BLaER1 treated with 17β-estradiol and CSF1 and Interleukin-3, amounts not matched to agents 10 nM and 100 nM (cell line): Measurements from ENCODE around the gene LMLN.

Experiments
- H3K27ac ChIP-seq, 11 experiments: shearing (Covaris generic); formaldehyde crosslinking; 2 replicates each; pipeline ENCODE4 v1.8.1; 2022
- H3K27me3 ChIP-seq, 11 experiments: shearing (Covaris generic); formaldehyde crosslinking; 2 replicates each; pipeline ENCODE4 v1.8.1; 2022
- H3K36me3 ChIP-seq, 11 experiments: shearing (Covaris generic); formaldehyde crosslinking; 2 replicates each; pipeline ENCODE4 v1.8.1; 2022
- H3K4me1 ChIP-seq, 10 experiments: shearing (Covaris generic); formaldehyde crosslinking; 2 replicates each; pipeline ENCODE4 v1.8.1; 2022
- H3K4me2 ChIP-seq, 11 experiments: shearing (Covaris generic); formaldehyde crosslinking; 2 replicates each; pipeline ENCODE4 v1.8.1; 2022
- H3K4me3 ChIP-seq, 10 experiments: shearing (Covaris generic); formaldehyde crosslinking; 2 replicates each; pipeline ENCODE4 v1.8.1; 2022
- H3K9ac ChIP-seq, 11 experiments: shearing (Covaris generic); formaldehyde crosslinking; 2 replicates each; pipeline ENCODE4 v1.8.1; 2022
- H3K9me3 ChIP-seq, 11 experiments: shearing (Covaris generic); formaldehyde crosslinking; replicated peaks in 1 of 11; 2 replicates each; pipeline ENCODE4 v1.8.1; 2022
- H4K20me1 ChIP-seq, 11 experiments: shearing (Covaris generic); formaldehyde crosslinking; 2 replicates each; pipeline ENCODE4 v1.8.1; 2022
- Cebpa-rat ChIP-seq, 11 experiments: shearing (Covaris generic); IDR thresholded peaks; 2 replicates each; pipeline ENCODE4 v1.8.1; 2022

The LMLN gene

GRCh38 chr3:197942956-197943556 is 17.0 kb upstream of the LMLN start:
- Histone ChIP-seq H3K27ac (no peak overlapping the region), H3K27me3 (no peaks in the 10 kb centered on the region), H3K9me3 (no peaks in the 10 kb centered on the region), H3K36me3 (no peaks in the 10 kb centered on the region), H3K9ac (no peak overlapping the region), H4K20me1 (no peaks in the 10 kb centered on the region), H3K4me2 (no peak overlapping the region), H3K4me3 (no peak overlapping the region), H3K4me1 (no peaks in the 10 kb centered on the region)
- TF ChIP-seq Cebpa-rat (IDR thresholded peaks at IDR 0.05): no peak

- Histone ChIP-seq H3K36me3 (peaks cover 34 to 37% (median 34%) of the 10 kb centered on the region in 11 experiments), H4K20me1 (peaks cover 31 to 40% (median 33%) of the 10 kb centered on the region in 11 experiments), H3K4me3 (peak overlapping the region; percentile 74 to 87 (median 82)), H3K9me3 (no peaks in the 10 kb centered on the region), H3K27me3 (no peaks in the 10 kb centered on the region), H3K4me2 (peak overlapping the region; percentile 78 to 93 (median 86)), H3K27ac (peak overlapping the region; percentile 90 to 96 (median 92)), H3K9ac (peak overlapping the region; percentile 93 to 97 (median 95)), H3K4me1 (peaks cover 32 to 42% (median 40%) of the 10 kb centered on the region in 10 experiments)
- no peak for TF ChIP-seq Cebpa-rat (IDR thresholded peaks at IDR 0.05)
Observed at GRCh38 chr3:197949191-197949777, 10.7 kb upstream of the LMLN start.

- Histone ChIP-seq H3K36me3 (peaks cover 41 to 44% (median 42%) of the 10 kb centered on the region in 11 experiments), H3K27me3 (no peaks in the 10 kb centered on the region), H3K4me3 (peak within 1 kb of the TSS; percentile 74 to 87 (median 82)), H3K4me1 (peaks cover 32 to 50% (median 42%) of the 10 kb centered on the region in 10 experiments), H3K9ac (peak within 1 kb of the TSS; percentile 93 to 97 (median 95)), H3K27ac (peak within 1 kb of the TSS; percentile 90 to 96 (median 92)), H3K4me2 (peak within 1 kb of the TSS; percentile 84 to 98 (median 93)), H3K9me3 (no peaks in the 10 kb centered on the region), H4K20me1 (peaks cover 39 to 47% (median 41%) of the 10 kb centered on the region in 11 experiments)
- TF ChIP-seq Cebpa-rat (IDR thresholded peaks at IDR 0.05): no peak
Observed at GRCh38 chr3:197949778-197950676, 10.0 kb upstream of the LMLN start, which contains the start of gene RPL35A. Gene RPL35A (plus strand): TSS chr3:197950190. CDS start chr3:197950968, 778 bp downstream.

- Histone ChIP-seq H3K4me1 (peaks cover 32 to 56% (median 43%) of the 10 kb centered on the region in 10 experiments), H3K27me3 (no peaks in the 10 kb centered on the region), H4K20me1 (peaks cover 45 to 54% (median 47%) of the 10 kb centered on the region in 11 experiments), H3K4me3 (peak overlapping the region; percentile 74 to 87 (median 82)), H3K9ac (peak overlapping the region; percentile 93 to 97 (median 95)), H3K9me3 (no peaks in the 10 kb centered on the region), H3K4me2 (peak overlapping the region; percentile 83 to 98 (median 92)), H3K27ac (peak overlapping the region; percentile 90 to 96 (median 92)), H3K36me3 (peaks cover 48 to 51% (median 48%) of the 10 kb centered on the region in 11 experiments)
- TF ChIP-seq Cebpa-rat (IDR thresholded peaks at IDR 0.05): no peak
Observed at GRCh38 chr3:197950677-197951061, 9.3 kb upstream of the LMLN start.

- Histone ChIP-seq H3K9me3 (no peaks in the 10 kb centered on the region), H3K27ac (peak overlapping the region in 10 of 11 experiments; percentile 90 to 96 (median 92); a peak in 21 of 22 replicates), H3K4me1 (peaks cover 32 to 64% (median 50%) of the 10 kb centered on the region in 10 experiments), H3K4me3 (peak overlapping the region; percentile 74 to 87 (median 82)), H3K4me2 (peak overlapping the region; percentile 83 to 98 (median 92)), H3K27me3 (no peaks in the 10 kb centered on the region), H4K20me1 (peaks cover 54 to 62% (median 55%) of the 10 kb centered on the region in 11 experiments), H3K36me3 (peaks cover 56 to 59% (median 56%) of the 10 kb centered on the region in 11 experiments), H3K9ac (peak overlapping the region; percentile 93 to 97 (median 95))
- TF ChIP-seq Cebpa-rat (IDR thresholded peaks at IDR 0.05): no peak
Observed at GRCh38 chr3:197951392-197951990, 8.5 kb upstream of the LMLN start.

GRCh38 chr3:197952440-197952839 is 7.6 kb upstream of the LMLN start:
- no peaks in the 10 kb centered on the region for H3K27me3 ChIP-seq
- no peak for TF ChIP-seq Cebpa-rat (IDR thresholded peaks at IDR 0.05)
- no peaks in the 10 kb centered on the region for H3K9me3 ChIP-seq
- peaks cover 37 to 73% (median 60%) of the 10 kb centered on the region in 10 experiments for H3K4me1 ChIP-seq
- peak overlapping the region; percentile 83 to 98 (median 92) for H3K4me2 ChIP-seq
- peak overlapping the region; percentile 6 to 97 (median 95); a peak in 18 of 22 replicates for H3K9ac ChIP-seq
- H3K36me3 ChIP-seq: peaks cover 62 to 66% (median 65%) of the 10 kb centered on the region in 11 experiments
- peak overlapping the region in 9 of 10 experiments; percentile 74 to 87 (median 82); a peak in 14 of 20 replicates for H3K4me3 ChIP-seq
- H3K27ac ChIP-seq: peak overlapping the region in 3 of 11 experiments; percentile 15 to 94 (median 92); a peak in 2 of 22 replicates
- peaks cover 57 to 66% (median 64%) of the 10 kb centered on the region in 11 experiments for H4K20me1 ChIP-seq

- Histone ChIP-seq H4K20me1 (peaks cover 57 to 69% (median 64%) of the 10 kb centered on the region in 11 experiments), H3K9me3 (no peaks in the 10 kb centered on the region), H3K4me2 (peak overlapping the region; percentile 83 to 98 (median 92)), H3K27me3 (no peaks in the 10 kb centered on the region), H3K4me3 (peak overlapping the region in 7 of 10 experiments; percentile 3 to 87 (median 82); a peak in 8 of 20 replicates), H3K9ac (peak overlapping the region; percentile 1 to 97 (median 94); a peak in 16 of 22 replicates), H3K36me3 (peaks cover 62 to 69% (median 66%) of the 10 kb centered on the region in 11 experiments), H3K27ac (no peak overlapping the region), H3K4me1 (peaks cover 41 to 82% (median 64%) of the 10 kb centered on the region in 10 experiments)
- TF ChIP-seq Cebpa-rat (IDR thresholded peaks at IDR 0.05): no peak
Observed at GRCh38 chr3:197953325-197953724, 6.7 kb upstream of the LMLN start.

GRCh38 chr3:197953881-197954280 is 6.1 kb upstream of the LMLN start:
- Histone ChIP-seq H3K36me3 (peaks cover 62 to 69% (median 66%) of the 10 kb centered on the region in 11 experiments), H3K27ac (no peak overlapping the region)

More at GRCh38 chr3:197953881-197954280, 6.1 kb upstream of the LMLN start:
- no peaks in the 10 kb centered on the region for H3K9me3 ChIP-seq
- peak overlapping the region in 9 of 11 experiments; percentile 83 to 98 (median 90); a peak in 10 of 22 replicates for H3K4me2 ChIP-seq
- peaks cover 57 to 69% (median 64%) of the 10 kb centered on the region in 11 experiments for H4K20me1 ChIP-seq
- H3K9ac ChIP-seq: peak overlapping the region in 7 of 11 experiments; percentile 1 to 95 (median 93); a peak in 9 of 22 replicates
- H3K27me3 ChIP-seq: no peaks in the 10 kb centered on the region
- TF ChIP-seq Cebpa-rat (IDR thresholded peaks at IDR 0.05): no peak
- H3K4me1 ChIP-seq: peaks cover 41 to 85% (median 66%) of the 10 kb centered on the region in 10 experiments
- peak overlapping the region in 2 of 10 experiments; percentile 12 to 87; a peak in 3 of 20 replicates for H3K4me3 ChIP-seq
